A673 (cell line): ENCODE results near the gene SLC18A2. TPM values are rescaled to one million over a fixed set of nuclear protein-coding genes. Genes with fewer than 3 reads are reported as not detected.

ENCODE experiments used
- BruUV-seq: library from RNA; stranded (reverse); fragments of 400-500 nt; replicated peaks from 2 replicates; lab custom pipeline; 2021; lab: Mats Ljungman, UMichigan
- CTCF ChIA-PET: fragments of 300-600 bp; sonication (Branson Sonifier 250); formaldehyde crosslinking; loops from one replicate; lab custom pipeline; 2022; ENCODE audit warnings: antibody characterized with exemption; lab: Charles Lee
- POLR2A ChIA-PET: fragments of 300-600 bp; sonication (Branson Sonifier 250); formaldehyde crosslinking; loops from one replicate; lab custom pipeline; 2022; ENCODE audit warnings: antibody characterized with exemption; ENCODE audit not compliant: low non-redundant PET; lab: Charles Lee
- DNase-seq: peaks from one replicate; pipeline ENCODE4 v3.0.0-alpha.2; 2015; ENCODE audit warnings: low spot score
- H3K27ac ChIP-seq: fragments of 200-600 bp; sonication (generic); 2 replicates; pipeline ENCODE4 v1.5.1; 2016; ENCODE audit warnings: mixed run types, low read depth, mild to moderate bottlenecking, mixed read lengths, antibody characterized with exemption, low read length; ENCODE audit not compliant: poor library complexity, severe bottlenecking
- H3K27me3 ChIP-seq: fragments of 200-600 bp; sonication (generic); replicated peaks from 2 replicates; pipeline ENCODE4 v1.6.1; 2017; ENCODE audit warnings: mixed run types, low read depth, mild to moderate bottlenecking, mixed read lengths, antibody characterized with exemption, low read length; ENCODE audit not compliant: insufficient read depth, poor library complexity
- H3K36me3 ChIP-seq: fragments of 200-600 bp; sonication (generic); 2 replicates; pipeline ENCODE4 v1.6.1; 2016; ENCODE audit warnings: mixed run types, mild to moderate bottlenecking, mixed read lengths, antibody characterized with exemption, low read length; ENCODE audit not compliant: insufficient read depth, poor library complexity, severe bottlenecking
- H3K4me1 ChIP-seq: fragments of 200-600 bp; sonication (generic); 2 replicates; pipeline ENCODE4 v1.6.1; 2017; ENCODE audit warnings: mixed run types, mild to moderate bottlenecking, mixed read lengths, antibody characterized with exemption, low read length; ENCODE audit not compliant: insufficient read depth, poor library complexity, severe bottlenecking
- H3K4me3 ChIP-seq: fragments of 200-600 bp; sonication (generic); 2 replicates; pipeline ENCODE4 v1.5.1; 2016; ENCODE audit warnings: low read depth, mixed run types, mild to moderate bottlenecking, mixed read lengths, low read length; ENCODE audit not compliant: poor library complexity, severe bottlenecking
- H3K9me3 ChIP-seq: fragments of 200-600 bp; sonication (generic); 2 replicates; pipeline ENCODE4 v1.6.1; 2016; ENCODE audit warnings: mixed run types, low read depth, mild to moderate bottlenecking, mixed read lengths, antibody characterized with exemption, low read length; ENCODE audit not compliant: poor library complexity, severe bottlenecking
- EZH2 ChIP-seq: fragments of 200-600 bp; sonication (generic); IDR thresholded peaks from 2 replicates; pipeline ENCODE4 v1.6.1; 2017; ENCODE audit warnings: borderline replicate concordance, low read depth, mild to moderate bottlenecking, mixed read lengths, antibody characterized with exemption, low read length; ENCODE audit not compliant: poor library complexity, severe bottlenecking
- intact Hi-C: fragments of 100-400 bp; cut with micrococcal nuclease; formaldehyde crosslinking; loops from one replicate; pipeline ENCODE4 v1.10.0; 2022; ENCODE audit not compliant: unreplicated experiment
- total RNA-seq: library from RNA; stranded (reverse); gene quantifications from 2 replicates; pipeline ENCODE4 v1.2.3, GENCODE V29; 2021
- TF ChIP-seq, protein P1 (sequence below): fragments of 300-800, 200-600 bp; sonication (generic); conservative IDR thresholded peaks from 2 replicates; pipeline ENCODE4 v1.5.1; 2017; ENCODE audit warnings: low read depth, mild to moderate bottlenecking, antibody characterized with exemption, low read length, moderate library complexity, mixed read lengths

Gene SLC18A2
- total RNA-seq, 1 experiment from 2014 or later, result 0.06 TPM

DNA sequence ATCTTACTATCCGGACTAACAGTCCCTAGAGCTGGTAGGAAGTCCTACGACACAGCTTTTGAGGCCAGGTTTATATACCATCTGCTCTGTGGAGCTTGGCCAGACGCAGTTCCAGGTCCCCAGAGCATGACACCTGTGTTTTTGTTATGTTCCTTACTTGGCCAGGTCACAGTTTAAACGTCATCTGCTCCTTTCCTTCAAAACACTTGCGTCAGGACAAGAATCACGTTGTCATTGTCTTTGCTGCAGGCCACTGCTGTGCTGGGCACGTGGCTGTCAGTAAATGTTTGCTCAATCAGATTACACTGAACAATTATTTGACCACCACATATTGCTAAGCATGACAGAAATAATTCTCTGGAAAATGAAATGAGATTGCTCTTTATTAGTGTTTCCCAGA is 23.9 kb downstream of the SLC18A2 start:
- POLR2A ChIA-PET, result no interaction called here
- CTCF ChIA-PET, result no interaction called here
- no TSS peak for BruUV-seq

DNA sequence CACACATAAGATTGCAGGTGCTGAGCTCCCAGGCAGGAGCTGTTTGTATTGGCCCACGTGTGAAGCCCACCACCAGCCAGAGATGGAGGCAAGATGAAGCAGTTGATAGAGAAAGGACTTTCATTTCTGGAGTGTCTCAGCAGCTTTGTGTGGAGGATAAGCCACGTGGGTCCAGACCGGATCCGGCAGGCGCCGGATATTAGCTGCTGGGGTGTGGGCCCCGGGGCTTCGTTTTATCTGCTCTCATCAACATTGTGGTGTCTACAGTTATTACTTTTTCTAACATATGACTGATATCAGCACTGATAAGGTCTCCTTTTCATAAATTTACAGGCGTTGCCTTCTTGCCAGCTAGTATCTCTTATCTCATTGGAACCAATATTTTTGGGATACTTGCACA is 25.5 kb downstream of the SLC18A2 start:
- no TSS peak for BruUV-seq
- Histone ChIP-seq H3K4me3 (no peak overlapping the region), H3K9me3 (no peaks in the 10 kb centered on the region), H3K27ac (no peak overlapping the region), H3K4me1 (no peaks in the 10 kb centered on the region), H3K36me3 (no peaks in the 10 kb centered on the region), H3K27me3 (no peaks in the 10 kb centered on the region)
- ChIA-PET CTCF (interaction anchor here (0.7 kb wide), 1 partner anchor 134 kb away, joined by 4 read pairs; no protein-coding TSS in a partner anchor), POLR2A (no interaction called here)
- no peak for DNase-seq
- no peak for TF ChIP-seq EZH2
- TF ChIP-seq, protein P1, sequence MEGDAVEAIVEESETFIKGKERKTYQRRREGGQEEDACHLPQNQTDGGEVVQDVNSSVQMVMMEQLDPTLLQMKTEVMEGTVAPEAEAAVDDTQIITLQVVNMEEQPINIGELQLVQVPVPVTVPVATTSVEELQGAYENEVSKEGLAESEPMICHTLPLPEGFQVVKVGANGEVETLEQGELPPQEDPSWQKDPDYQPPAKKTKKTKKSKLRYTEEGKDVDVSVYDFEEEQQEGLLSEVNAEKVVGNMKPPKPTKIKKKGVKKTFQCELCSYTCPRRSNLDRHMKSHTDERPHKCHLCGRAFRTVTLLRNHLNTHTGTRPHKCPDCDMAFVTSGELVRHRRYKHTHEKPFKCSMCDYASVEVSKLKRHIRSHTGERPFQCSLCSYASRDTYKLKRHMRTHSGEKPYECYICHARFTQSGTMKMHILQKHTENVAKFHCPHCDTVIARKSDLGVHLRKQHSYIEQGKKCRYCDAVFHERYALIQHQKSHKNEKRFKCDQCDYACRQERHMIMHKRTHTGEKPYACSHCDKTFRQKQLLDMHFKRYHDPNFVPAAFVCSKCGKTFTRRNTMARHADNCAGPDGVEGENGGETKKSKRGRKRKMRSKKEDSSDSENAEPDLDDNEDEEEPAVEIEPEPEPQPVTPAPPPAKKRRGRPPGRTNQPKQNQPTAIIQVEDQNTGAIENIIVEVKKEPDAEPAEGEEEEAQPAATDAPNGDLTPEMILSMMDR, result no peak
- intact Hi-C loops, result no loop called here

More for the DNA sequence above, 23.9 kb downstream of the SLC18A2 start:
- H3K36me3 ChIP-seq, result no peaks in the 10 kb centered on the region
- H3K9me3 ChIP-seq, result no peaks in the 10 kb centered on the region
- H3K27ac ChIP-seq, result no peak overlapping the region
- no peaks in the 10 kb centered on the region for H3K27me3 ChIP-seq
- no peak for DNase-seq
- TF ChIP-seq, protein P1, result no peak
- TF ChIP-seq EZH2, result no peak
- no peak overlapping the region for H3K4me3 ChIP-seq
- H3K4me1 ChIP-seq, result no peaks in the 10 kb centered on the region
- intact Hi-C loops, result no loop called here

GRCh38 chr10:117266812-117267211 is 25.9 kb downstream of the SLC18A2 start:
- H3K9me3 ChIP-seq, result no peaks in the 10 kb centered on the region
- no TSS peak for BruUV-seq
- H3K27me3 ChIP-seq, result no peaks in the 10 kb centered on the region
- no peaks in the 10 kb centered on the region for H3K36me3 ChIP-seq
- H3K4me3 ChIP-seq, result no peak overlapping the region
- POLR2A ChIA-PET, result no interaction called here
- no peaks in the 10 kb centered on the region for H3K4me1 ChIP-seq
- no peak overlapping the region for H3K27ac ChIP-seq
- intact Hi-C loops, result no loop called here
- TF ChIP-seq, protein P1, result no peak
- no peak for TF ChIP-seq EZH2
- DNase-seq, result no peak
- CTCF ChIA-PET, result no interaction called here
